Activated naive CD8-positive, alpha-beta T cell treated with anti-CD3 and anti-CD28 coated beads, Interleukin-2, amount 10 ng/mL, durations not matched to agents 7 days and 5 days (primary cell): Measurements from ENCODE around the gene ITPR2. TPM values are rescaled to one million over a fixed set of nuclear protein-coding genes. Genes with fewer than 3 reads are reported as not detected.
"Not testable (repeated sequence)": the region's sequence is repeated elsewhere in the genome, so short reads cannot be mapped to it uniquely, and the experiment has no call there.

Experiments used
- ATAC-seq: fragments of 150-1000 bp; cut with Tn5 transposase; one replicate; pipeline ENCODE4 v1.10.0; 2021; ENCODE audit warnings: low read depth, moderate library complexity
- POLR2A ChIA-PET: fragments of 350-600 bp; sonication (Branson Sonifier 250); formaldehyde crosslinking; loops from one replicate; lab custom pipeline; 2021; ENCODE audit warnings: antibody characterized with exemption; lab: Charles Lee
- DNase-seq: peaks from one replicate; pipeline ENCODE4 v3.0.0; 2021
- H3K27ac Mint-ChIP-seq: one replicate; pipeline ENCODE4 v1.8.0; 2022; ENCODE audit warnings: mild to moderate bottlenecking, mixed read lengths
- H3K27me3 Mint-ChIP-seq: one replicate; pipeline ENCODE4 v1.8.0; 2022; ENCODE audit warnings: mild to moderate bottlenecking, moderate library complexity, mixed read lengths
- H3K36me3 Mint-ChIP-seq: one replicate; pipeline ENCODE4 v1.8.0; 2021; ENCODE audit warnings: mild to moderate bottlenecking, mixed read lengths
- H3K4me1 Mint-ChIP-seq: one replicate; pipeline ENCODE4 v1.8.0; 2021; ENCODE audit warnings: mixed read lengths
- H3K4me3 Mint-ChIP-seq: one replicate; pipeline ENCODE4 v1.8.0; 2022; ENCODE audit warnings: mild to moderate bottlenecking, moderate library complexity, mixed read lengths
- H3K9me3 Mint-ChIP-seq: one replicate; pipeline ENCODE4 v1.8.0; 2021; ENCODE audit warnings: mixed read lengths
- total RNA-seq, 2 experiments: library from RNA; stranded (reverse); gene quantifications; one replicate each; pipeline ENCODE4 v1.2.3, GENCODE V29; 2021

Gene ITPR2
- total RNA-seq, 2 experiments from 2014 or later: 43.3 to 43.5 TPM

- POLR2A ChIA-PET: interaction anchor here (1.8 kb wide), 1 partner anchor 11 kb away, joined by 8 read pairs; the partner anchor contains the start of gene ITPR2
- Mint-ChIP-seq H3K4me3 (no peak overlapping the region), H3K9me3 (no peaks in the 10 kb centered on the region), H3K27ac (no peak overlapping the region), H3K36me3 (no peaks in the 10 kb centered on the region), H3K4me1 (peaks cover 11% of the 10 kb centered on the region), H3K27me3 (peaks cover 8% of the 10 kb centered on the region)
- DNase-seq (no peak), ATAC-seq (no peak)
Observed at GRCh38 chr12:26843311-26843710, 10.3 kb upstream of the ITPR2 start.

GRCh38 chr12:26841085-26841484 lies 8.1 kb upstream of the ITPR2 start:
- Mint-ChIP-seq H3K27ac (no peak overlapping the region), H3K9me3 (no peaks in the 10 kb centered on the region), H3K27me3 (peaks cover 5% of the 10 kb centered on the region), H3K36me3 (no peaks in the 10 kb centered on the region), H3K4me1 (peaks cover 5% of the 10 kb centered on the region), H3K4me3 (no peak overlapping the region)
- DNase-seq: no peak
- POLR2A ChIA-PET: no interaction called here
- no peak for ATAC-seq

- no peak overlapping the region for H3K4me3 Mint-ChIP-seq
- H3K9me3 Mint-ChIP-seq: no peaks in the 10 kb centered on the region
- H3K27me3 Mint-ChIP-seq: no peaks in the 10 kb centered on the region
- H3K27ac Mint-ChIP-seq: no peak overlapping the region
- ATAC-seq (no peak), DNase-seq (no peak)
- POLR2A ChIA-PET: no interaction called here
- H3K4me1 Mint-ChIP-seq: peaks cover 5% of the 10 kb centered on the region
- no peaks in the 10 kb centered on the region for H3K36me3 Mint-ChIP-seq
Observed at GRCh38 chr12:26839512-26839911, 6.5 kb upstream of the ITPR2 start.

GRCh38 chr12:26838888-26839416 lies 6.0 kb upstream of the ITPR2 start:
- Mint-ChIP-seq H3K9me3 (no peaks in the 10 kb centered on the region), H3K4me1 (peaks cover 8% of the 10 kb centered on the region), H3K36me3 (no peaks in the 10 kb centered on the region), H3K27me3 (no peaks in the 10 kb centered on the region), H3K4me3 (no peak overlapping the region), H3K27ac (no peak overlapping the region)
- DNase-seq: no peak
- no peak for ATAC-seq
- POLR2A ChIA-PET: no interaction called here

DNA sequence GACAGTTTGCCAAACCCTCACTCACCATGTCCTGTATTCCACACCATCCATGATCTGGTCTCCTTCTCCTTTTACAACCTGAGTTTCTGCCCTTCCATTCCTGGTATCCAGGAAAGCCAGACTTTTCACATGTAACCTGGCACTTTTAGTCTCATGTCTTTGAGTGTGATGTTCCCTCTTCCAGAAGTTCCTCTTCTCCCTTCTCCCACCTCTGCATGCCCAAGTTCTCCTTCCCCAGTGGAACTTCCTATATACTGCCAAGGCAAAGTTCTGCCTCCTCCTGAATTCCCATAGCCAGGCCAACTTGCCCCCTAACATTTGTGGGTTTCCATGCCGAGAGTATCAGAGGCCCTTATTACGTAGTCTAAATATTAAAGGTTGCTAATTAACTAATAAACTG lies 3.2 kb upstream of the ITPR2 start:
- POLR2A ChIA-PET: no interaction called here
- DNase-seq: no peak
- H3K4me1 Mint-ChIP-seq: peaks cover 15% of the 10 kb centered on the region
- no peaks in the 10 kb centered on the region for H3K9me3 Mint-ChIP-seq
- H3K36me3 Mint-ChIP-seq: peaks cover 2% of the 10 kb centered on the region
- no peaks in the 10 kb centered on the region for H3K27me3 Mint-ChIP-seq
- H3K4me3 Mint-ChIP-seq: no peak overlapping the region
- H3K27ac Mint-ChIP-seq: no peak overlapping the region
- no peak for ATAC-seq

DNA sequence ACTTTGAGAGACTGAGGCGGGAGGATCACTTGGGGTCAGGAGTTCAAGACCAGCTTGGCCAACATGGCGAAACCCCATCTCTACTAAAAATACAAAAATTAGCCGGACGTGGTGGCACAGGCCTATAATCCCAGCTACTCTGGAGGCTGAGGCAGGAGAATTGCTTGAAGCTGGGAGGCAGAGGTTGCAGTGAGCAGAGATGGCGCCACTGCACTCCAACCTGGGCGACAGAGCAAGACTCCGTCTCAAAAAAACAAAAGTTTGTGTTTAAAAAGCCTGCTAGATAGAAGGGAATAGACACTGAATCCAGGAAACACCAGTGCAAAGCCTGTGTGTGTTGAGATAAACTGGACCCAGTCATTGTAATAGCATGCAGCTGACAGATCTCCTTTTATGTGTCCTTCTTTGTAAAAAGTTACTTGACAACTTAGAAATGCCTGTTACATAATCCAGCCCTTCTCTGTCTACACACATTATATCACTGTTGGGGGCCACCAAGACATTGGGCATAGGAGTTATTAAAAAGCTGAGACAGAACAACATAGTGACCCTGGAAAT lies 1.6 kb upstream of the ITPR2 start:
- H3K27me3 Mint-ChIP-seq, ATAC-seq, H3K27ac Mint-ChIP-seq, H3K4me3 Mint-ChIP-seq, H3K36me3 Mint-ChIP-seq, H3K9me3 Mint-ChIP-seq, DNase-seq: not testable (repeated sequence)
- POLR2A ChIA-PET: interaction anchor here (1.2 to 1.9 kb wide), 2 partner anchors 8 to 50 kb away, joined by 4 to 9 read pairs; no protein-coding TSS in a partner anchor
- H3K4me1 Mint-ChIP-seq: peaks cover 24% of the 10 kb centered on the region

GRCh38 chr12:26833743-26834490 lies 923 bp upstream of the ITPR2 start:
- Mint-ChIP-seq H3K36me3 (peaks cover 9% of the 10 kb centered on the region), H3K4me3 (peak overlapping the region; percentile 86), H3K9me3 (no peaks in the 10 kb centered on the region), H3K27me3 (no peaks in the 10 kb centered on the region), H3K27ac (peak overlapping the region; percentile 70), H3K4me1 (peaks cover 27% of the 10 kb centered on the region)
- ATAC-seq: peak; percentile 22
- POLR2A ChIA-PET: interaction anchor here (0.9 to 2.6 kb wide), 13 partner anchors 8 to 700 kb away, joined by 3 to 10 read pairs (median 5); partner anchors contain the start of genes FGFR1OP2, MED21 and TM7SF3
- peak; percentile 56 for DNase-seq

DNA sequence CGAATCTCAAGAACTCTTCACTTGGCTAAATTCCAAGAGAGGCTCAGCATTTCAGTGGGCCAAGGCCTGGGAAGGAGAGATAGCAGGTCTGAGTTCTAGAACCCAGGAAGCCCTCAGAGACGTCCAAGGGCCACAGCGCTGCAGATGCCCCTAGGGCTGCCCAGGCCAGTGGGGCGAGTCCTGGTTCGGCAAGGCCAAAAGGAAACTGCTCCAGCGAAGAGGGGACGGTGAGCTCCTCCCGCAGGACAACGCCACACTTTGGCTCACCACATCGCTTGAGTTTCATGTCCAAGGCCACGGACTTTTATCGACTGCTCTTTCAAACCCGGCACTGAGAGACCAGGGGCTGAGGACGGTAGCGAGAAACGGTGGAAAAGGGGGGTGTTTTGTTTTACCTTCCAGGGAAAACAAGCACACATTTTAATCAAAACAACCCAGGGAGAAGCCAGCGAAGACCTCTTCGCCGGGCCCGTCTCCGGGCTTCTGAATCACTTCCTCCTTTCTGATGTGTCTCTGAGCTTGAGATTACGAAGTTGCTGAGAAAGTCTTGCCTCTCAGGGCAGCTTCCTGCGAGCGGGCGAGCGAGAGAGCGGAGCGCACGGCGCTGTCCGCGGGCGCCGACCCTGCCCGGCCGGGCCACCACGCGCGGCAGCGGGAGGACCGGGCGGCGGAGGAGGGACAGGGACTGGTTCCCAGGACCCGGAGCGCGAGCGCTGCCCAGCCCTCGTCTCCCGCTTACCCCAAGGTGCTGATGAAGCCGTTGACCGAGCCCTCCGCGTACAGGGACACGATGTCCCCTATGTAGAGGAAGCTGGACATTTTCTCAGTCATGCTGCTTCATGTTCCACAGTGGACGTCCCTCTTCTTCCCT lies 808 bp downstream of the ITPR2 start:
- POLR2A ChIA-PET: interaction anchor here (0.5 to 2.6 kb wide), 19 partner anchors 10 to 710 kb away, joined by 3 to 10 read pairs (median 4); partner anchors contain the start of genes FGFR1OP2, MED21 and TM7SF3
- no peaks in the 10 kb centered on the region for H3K27me3 Mint-ChIP-seq
- peaks cover 9% of the 10 kb centered on the region for H3K36me3 Mint-ChIP-seq
- H3K9me3 Mint-ChIP-seq: no peaks in the 10 kb centered on the region
- peak; percentile 62 for ATAC-seq
- H3K4me3 Mint-ChIP-seq: peak overlapping the region; percentile 99
- peaks cover 32% of the 10 kb centered on the region for H3K4me1 Mint-ChIP-seq
- peak overlapping the region; percentile 98 for H3K27ac Mint-ChIP-seq
- peak; percentile 77 for DNase-seq

DNA sequence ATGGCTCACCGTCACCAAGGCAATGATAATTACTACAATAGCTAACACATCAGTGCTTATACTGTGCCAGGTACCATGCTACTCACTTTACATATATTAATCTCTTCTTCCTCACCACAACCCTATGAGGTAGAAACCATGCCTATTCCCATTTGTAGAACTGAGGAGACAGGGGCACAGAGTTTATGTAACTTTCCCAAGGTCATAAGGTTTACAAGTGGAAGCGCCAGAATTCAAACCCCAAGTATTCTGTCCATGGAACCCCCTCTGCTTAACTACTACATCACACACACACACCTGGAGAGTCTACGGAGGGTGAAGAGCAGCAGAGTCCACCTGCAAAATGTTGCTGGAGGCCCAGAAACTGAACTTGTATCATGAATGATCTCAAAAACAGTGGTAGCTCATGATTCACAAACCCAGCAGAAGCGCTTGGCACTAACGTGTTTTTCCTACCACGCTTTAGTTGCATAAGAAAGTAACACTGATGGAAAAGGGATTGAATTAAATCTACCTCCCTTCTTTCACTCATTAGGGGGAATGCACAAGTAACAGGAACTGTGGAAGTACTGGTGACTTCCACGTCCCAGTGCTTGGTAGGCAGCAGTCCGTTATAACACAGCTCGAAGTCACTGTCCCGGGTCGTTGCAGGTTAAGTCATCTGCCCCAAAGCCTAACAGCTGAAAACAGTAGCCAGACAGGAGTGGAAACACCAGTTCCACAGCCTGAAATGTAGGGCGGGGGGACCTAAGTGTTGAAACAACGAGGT lies 2.0 kb downstream of the ITPR2 start:
- peak overlapping the region; percentile 75 for H3K4me3 Mint-ChIP-seq
- H3K36me3 Mint-ChIP-seq: peaks cover 15% of the 10 kb centered on the region
- no peak overlapping the region for H3K27ac Mint-ChIP-seq
- ATAC-seq: no peak
- POLR2A ChIA-PET: no interaction called here
- no peak for DNase-seq
- H3K27me3 Mint-ChIP-seq: no peaks in the 10 kb centered on the region
- H3K4me1 Mint-ChIP-seq: peaks cover 36% of the 10 kb centered on the region
- H3K9me3 Mint-ChIP-seq: no peaks in the 10 kb centered on the region

DNA sequence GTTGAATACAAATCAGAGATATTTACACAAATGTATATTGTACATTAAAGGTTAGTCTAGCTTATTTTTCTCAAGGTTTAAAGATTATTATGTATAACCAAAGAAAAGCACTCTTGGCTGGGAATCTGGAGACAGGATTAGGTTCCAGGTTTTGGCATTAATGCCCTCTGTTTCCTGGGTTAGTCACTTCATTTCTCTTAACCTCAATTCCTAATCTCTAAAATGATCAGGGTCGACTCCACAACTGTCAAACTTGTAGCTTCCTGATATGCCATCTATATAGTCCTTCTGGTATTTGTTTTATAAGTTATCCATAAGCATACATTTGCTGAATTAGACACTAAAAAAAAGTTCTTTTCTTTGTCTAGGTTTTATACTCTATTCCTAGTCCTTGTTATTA lies 2.6 kb downstream of the ITPR2 start:
- DNase-seq: no peak
- Mint-ChIP-seq H3K9me3 (no peaks in the 10 kb centered on the region), H3K4me1 (peaks cover 36% of the 10 kb centered on the region), H3K27me3 (no peaks in the 10 kb centered on the region), H3K36me3 (peaks cover 17% of the 10 kb centered on the region), H3K4me3 (peak overlapping the region; percentile 75), H3K27ac (no peak overlapping the region)
- POLR2A ChIA-PET: no interaction called here
- ATAC-seq: no peak

DNA sequence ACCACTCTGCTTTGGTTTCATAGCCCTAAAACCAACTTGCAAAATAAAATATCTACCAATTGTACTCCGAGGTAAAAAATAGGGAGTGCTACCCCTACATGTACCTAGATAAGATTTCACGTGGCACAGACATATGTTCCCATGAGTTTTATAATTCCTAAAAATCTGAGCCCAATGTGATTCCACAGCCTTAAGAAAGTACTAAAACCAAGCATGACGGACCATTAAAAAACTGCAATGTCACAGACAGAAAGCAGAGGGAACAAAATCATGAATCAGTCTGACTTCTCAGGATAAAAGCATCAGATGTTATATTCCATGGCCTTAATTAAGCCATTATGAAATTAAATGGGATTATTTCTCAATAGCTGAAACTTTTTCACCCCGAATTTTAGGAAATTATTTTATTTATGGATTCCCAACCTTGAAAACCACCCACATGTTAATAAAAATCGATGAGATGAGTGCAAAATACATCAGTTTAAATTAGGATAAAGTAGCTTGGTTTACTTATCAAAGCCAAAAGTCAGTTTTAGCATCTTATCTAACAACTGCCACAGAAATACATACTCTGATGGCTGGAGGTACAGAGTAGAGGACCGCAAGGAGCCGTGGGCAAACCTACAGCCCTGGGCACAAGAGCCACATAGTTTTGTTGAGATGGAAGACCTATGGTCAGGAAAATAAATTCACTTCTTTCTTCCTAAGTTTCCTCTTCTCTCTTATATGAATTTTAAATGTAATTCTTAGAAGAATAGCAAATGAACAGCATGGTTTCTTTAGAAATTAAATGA lies 4.5 kb downstream of the ITPR2 start:
- peaks cover 19% of the 10 kb centered on the region for H3K36me3 Mint-ChIP-seq
- DNase-seq: no peak
- POLR2A ChIA-PET: no interaction called here
- ATAC-seq: no peak
- no peak overlapping the region for H3K4me3 Mint-ChIP-seq
- H3K27me3 Mint-ChIP-seq: no peaks in the 10 kb centered on the region
- no peak overlapping the region for H3K27ac Mint-ChIP-seq
- H3K4me1 Mint-ChIP-seq: peaks cover 29% of the 10 kb centered on the region
- H3K9me3 Mint-ChIP-seq: no peaks in the 10 kb centered on the region

GRCh38 chr12:26826437-26826836 lies 6.6 kb downstream of the ITPR2 start:
- DNase-seq (no peak), ATAC-seq (no peak)
- no peak overlapping the region for H3K27ac Mint-ChIP-seq
- H3K4me3 Mint-ChIP-seq: no peak overlapping the region
- no peaks in the 10 kb centered on the region for H3K9me3 Mint-ChIP-seq
- POLR2A ChIA-PET: no interaction called here
- H3K27me3 Mint-ChIP-seq: no peaks in the 10 kb centered on the region
- peaks cover 26% of the 10 kb centered on the region for H3K36me3 Mint-ChIP-seq
- peaks cover 27% of the 10 kb centered on the region for H3K4me1 Mint-ChIP-seq
